ENCODE results near the gene FAAP100.

The FAAP100 gene

DNA sequence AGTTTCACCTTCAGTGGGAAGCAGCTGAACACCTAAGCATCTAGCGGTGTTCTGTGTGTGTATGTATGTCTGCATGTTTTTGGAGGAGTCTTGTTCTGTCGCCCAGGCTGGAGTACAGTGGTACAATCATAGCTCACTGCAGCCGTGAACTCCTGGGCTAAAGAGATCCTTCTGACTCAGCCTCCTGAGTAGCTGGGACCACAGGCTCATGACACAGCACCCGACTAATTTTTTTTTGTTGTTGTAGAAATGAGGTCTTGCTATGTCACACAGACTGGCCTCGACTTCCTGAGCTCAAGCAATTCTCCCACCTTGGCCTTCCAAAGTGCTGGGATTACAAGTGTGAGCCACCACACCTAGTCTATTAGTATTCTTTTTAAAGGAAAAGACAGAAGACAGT is 30.2 kb upstream of the FAAP100 start:
- Histone ChIP-seq H3K4me1 (ENCODE audit: control insufficient read depth, insufficient read depth, low read length) (no peaks in the 10 kb centered on the region), H3K27me3 (ENCODE audit: control insufficient read depth, insufficient read depth, low read length) (no peaks in the 10 kb centered on the region), H3K27ac (ENCODE audit: low read depth, low read length) (no peak overlapping the region), H3K36me3 (ENCODE audit: control insufficient read depth, insufficient read depth, low read length) (peaks cover 23% of the 10 kb centered on the region), H3K9ac (ENCODE audit: low read length) (no peak overlapping the region), H3K4me3 (ENCODE audit: low read length) (no peak overlapping the region)

DNA sequence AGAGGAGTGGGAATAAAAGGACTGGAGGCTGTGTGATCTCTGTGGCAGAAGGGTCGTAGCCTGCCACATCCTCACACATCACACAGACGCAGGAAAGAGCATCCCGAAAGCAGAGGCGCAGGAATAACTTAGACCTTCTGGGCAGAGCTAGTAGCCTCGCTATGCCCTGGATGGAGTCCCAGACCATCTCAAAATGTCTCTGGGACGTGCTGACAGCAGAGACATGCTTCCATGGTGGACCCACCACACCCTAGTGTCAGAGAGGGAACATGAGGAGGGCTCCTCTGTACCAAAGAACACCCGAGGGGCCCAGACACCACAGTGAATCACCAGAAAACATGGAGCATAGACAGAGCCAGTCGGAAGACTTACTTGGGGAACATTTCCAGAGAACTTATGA is 29.6 kb upstream of the FAAP100 start:
- peaks cover 23% of the 10 kb centered on the region for H3K36me3 ChIP-seq (ENCODE audit: control insufficient read depth, insufficient read depth, low read length)
- H3K4me1 ChIP-seq (ENCODE audit: control insufficient read depth, insufficient read depth, low read length): peaks cover under 1% of the 10 kb centered on the region
- H3K27ac ChIP-seq (ENCODE audit: low read depth, low read length): no peak overlapping the region
- no peak overlapping the region for H3K4me3 ChIP-seq (ENCODE audit: low read length)
- no peaks in the 10 kb centered on the region for H3K27me3 ChIP-seq (ENCODE audit: control insufficient read depth, insufficient read depth, low read length)
- no peak overlapping the region for H3K9ac ChIP-seq (ENCODE audit: low read length)

DNA sequence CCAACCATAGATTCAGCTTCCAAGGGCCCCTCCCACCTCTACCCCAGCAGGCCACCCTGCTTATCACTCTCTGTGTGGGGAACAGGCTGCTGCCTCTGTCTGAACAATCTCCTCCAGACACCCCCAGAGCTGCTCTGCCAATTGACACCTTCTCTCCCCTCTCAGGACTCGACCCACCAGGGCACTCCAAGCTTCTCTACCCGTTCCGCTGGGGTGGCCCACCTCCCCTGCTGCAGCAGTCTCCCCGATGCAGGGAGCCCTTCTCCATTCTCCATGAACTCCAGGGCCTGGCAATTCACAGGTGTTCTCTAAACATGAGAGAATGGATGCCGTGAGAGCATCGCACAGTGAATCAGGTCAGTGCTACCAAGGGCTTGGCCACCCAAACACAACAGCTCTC is 28.3 kb upstream of the FAAP100 start:
- Histone ChIP-seq H3K4me1 (ENCODE audit: control insufficient read depth, insufficient read depth, low read length) (peaks cover 2% of the 10 kb centered on the region), H3K27me3 (ENCODE audit: control insufficient read depth, insufficient read depth, low read length) (no peaks in the 10 kb centered on the region), H3K9ac (ENCODE audit: low read length) (no peak overlapping the region), H3K36me3 (ENCODE audit: control insufficient read depth, insufficient read depth, low read length) (peaks cover 23% of the 10 kb centered on the region), H3K4me3 (ENCODE audit: low read length) (no peak overlapping the region), H3K27ac (ENCODE audit: low read depth, low read length) (no peak overlapping the region)

DNA sequence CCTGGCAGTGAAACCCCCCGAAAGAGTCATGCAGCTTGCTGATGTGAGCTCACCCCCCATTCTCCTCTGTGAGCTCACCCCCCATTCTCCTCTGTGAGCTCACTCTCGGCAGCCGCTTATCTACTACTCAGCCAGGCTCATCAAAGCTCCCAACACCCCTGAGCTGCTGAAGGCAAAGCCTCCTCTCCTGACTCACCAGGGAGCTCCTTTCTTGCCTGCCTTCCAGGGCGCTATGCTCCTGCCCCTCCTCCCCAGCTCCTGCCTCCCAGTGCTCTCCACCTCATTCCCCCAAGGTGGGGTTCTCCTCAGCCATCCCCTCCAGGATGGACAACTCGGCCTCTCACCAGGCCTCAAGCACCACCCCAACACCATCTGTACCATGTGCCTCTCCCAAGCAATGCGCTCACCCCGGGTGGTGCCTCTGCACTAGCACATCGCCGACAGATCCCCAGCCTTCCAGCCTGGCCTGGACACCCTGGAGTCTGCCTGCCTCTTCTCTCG is 27.7 kb upstream of the FAAP100 start:
- H3K9ac ChIP-seq (ENCODE audit: low read length): no peak overlapping the region
- no peak overlapping the region for H3K27ac ChIP-seq (ENCODE audit: low read depth, low read length)
- peaks cover 23% of the 10 kb centered on the region for H3K36me3 ChIP-seq (ENCODE audit: control insufficient read depth, insufficient read depth, low read length)

DNA sequence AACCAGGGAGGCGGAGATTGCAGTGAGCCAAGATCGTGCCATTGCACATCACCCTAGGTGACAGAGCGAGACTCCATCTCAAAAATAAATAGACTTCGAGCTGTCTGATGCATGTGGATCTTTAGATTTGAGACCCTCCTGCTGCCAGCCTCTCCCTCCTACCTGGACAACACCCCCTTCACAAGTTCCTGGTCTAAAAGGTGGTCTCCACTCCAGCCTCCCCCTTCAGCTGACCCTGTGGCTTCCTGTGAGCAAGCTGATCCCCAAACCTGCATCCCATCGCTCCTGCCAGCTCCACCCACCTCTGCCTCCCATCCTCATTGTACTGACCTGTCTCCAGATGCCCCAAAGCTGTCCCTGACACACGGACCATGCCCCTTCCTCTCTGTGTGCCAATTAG is 27.1 kb upstream of the FAAP100 start:
- H3K27ac ChIP-seq (ENCODE audit: low read depth, low read length): no peak overlapping the region
- H3K36me3 ChIP-seq (ENCODE audit: control insufficient read depth, insufficient read depth, low read length): peaks cover 26% of the 10 kb centered on the region
- H3K9ac ChIP-seq (ENCODE audit: low read length): no peak overlapping the region

More for the DNA sequence above, 27.7 kb upstream of the FAAP100 start:
- no peak overlapping the region for H3K4me3 ChIP-seq (ENCODE audit: low read length)
- H3K4me1 ChIP-seq (ENCODE audit: control insufficient read depth, insufficient read depth, low read length): peaks cover 2% of the 10 kb centered on the region
- no peaks in the 10 kb centered on the region for H3K27me3 ChIP-seq (ENCODE audit: control insufficient read depth, insufficient read depth, low read length)

DNA sequence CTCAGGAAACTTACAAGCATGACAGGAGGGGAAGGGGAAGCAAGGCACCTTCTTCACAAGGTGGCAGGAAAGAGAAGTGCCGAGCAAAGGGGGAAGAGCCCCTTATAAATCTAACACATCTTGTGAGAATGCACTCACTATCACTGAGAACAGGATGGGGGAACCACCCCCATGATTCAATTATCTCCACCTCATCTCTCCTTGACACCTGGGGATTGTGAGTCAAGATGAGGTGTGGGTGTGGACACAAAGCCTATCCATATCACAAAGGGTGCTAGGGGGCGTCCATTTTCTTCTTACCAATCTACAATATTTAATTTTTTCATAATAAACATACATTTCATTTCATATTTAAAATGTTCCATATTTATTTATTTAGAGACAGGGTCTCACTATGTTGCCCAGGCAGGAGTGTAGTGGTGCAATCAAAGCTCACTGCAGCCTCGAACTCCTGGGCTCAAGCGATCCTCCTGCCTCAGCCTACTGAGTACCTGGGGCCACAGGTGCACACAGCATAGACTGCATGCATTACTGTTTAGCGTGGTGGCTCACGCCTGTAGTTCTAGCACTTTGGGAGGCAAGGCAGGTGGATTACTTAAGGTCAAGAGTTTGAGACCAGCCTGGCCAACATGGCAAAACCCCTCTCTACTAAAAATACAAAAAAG is 26.5 kb upstream of the FAAP100 start:
- no peak overlapping the region for H3K4me3 ChIP-seq (ENCODE audit: low read length)
- H3K4me1 ChIP-seq (ENCODE audit: control insufficient read depth, insufficient read depth, low read length): peaks cover 2% of the 10 kb centered on the region
- no peak overlapping the region for H3K9ac ChIP-seq (ENCODE audit: low read length)
- H3K36me3 ChIP-seq (ENCODE audit: control insufficient read depth, insufficient read depth, low read length): peaks cover 22% of the 10 kb centered on the region
- H3K27me3 ChIP-seq (ENCODE audit: control insufficient read depth, insufficient read depth, low read length): no peaks in the 10 kb centered on the region
- H3K27ac ChIP-seq (ENCODE audit: low read depth, low read length): no peak overlapping the region

More for the DNA sequence above, 27.1 kb upstream of the FAAP100 start:
- Histone ChIP-seq H3K4me1 (ENCODE audit: control insufficient read depth, insufficient read depth, low read length) (peaks cover 2% of the 10 kb centered on the region), H3K27me3 (ENCODE audit: control insufficient read depth, insufficient read depth, low read length) (no peaks in the 10 kb centered on the region), H3K4me3 (ENCODE audit: low read length) (no peak overlapping the region)

DNA sequence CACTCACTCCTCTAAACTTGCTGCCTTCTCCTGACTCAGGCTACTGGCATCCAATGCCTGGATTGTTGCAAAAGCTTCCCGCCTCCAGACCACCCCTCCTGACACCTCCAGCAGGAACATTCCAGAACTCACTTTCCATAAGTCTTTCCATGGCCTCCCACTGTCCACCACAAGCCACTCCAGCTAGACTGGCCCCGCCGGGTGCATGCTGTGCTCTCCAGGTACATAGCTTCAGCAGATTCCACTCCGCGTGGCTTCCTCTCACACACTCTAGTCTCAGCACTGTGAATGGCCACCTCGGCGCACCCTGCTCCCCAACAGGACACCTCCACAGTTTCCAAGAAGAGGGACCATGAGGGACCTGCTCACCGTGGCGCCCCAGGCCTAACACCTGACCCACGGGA is 25.9 kb upstream of the FAAP100 start:
- H3K27me3 ChIP-seq (ENCODE audit: control insufficient read depth, insufficient read depth, low read length): no peaks in the 10 kb centered on the region
- no peak overlapping the region for H3K9ac ChIP-seq (ENCODE audit: low read length)
- H3K4me1 ChIP-seq (ENCODE audit: control insufficient read depth, insufficient read depth, low read length): peaks cover 2% of the 10 kb centered on the region
- H3K4me3 ChIP-seq (ENCODE audit: low read length): no peak overlapping the region
- H3K36me3 ChIP-seq (ENCODE audit: control insufficient read depth, insufficient read depth, low read length): peaks cover 24% of the 10 kb centered on the region
- no peak overlapping the region for H3K27ac ChIP-seq (ENCODE audit: low read depth, low read length)

DNA sequence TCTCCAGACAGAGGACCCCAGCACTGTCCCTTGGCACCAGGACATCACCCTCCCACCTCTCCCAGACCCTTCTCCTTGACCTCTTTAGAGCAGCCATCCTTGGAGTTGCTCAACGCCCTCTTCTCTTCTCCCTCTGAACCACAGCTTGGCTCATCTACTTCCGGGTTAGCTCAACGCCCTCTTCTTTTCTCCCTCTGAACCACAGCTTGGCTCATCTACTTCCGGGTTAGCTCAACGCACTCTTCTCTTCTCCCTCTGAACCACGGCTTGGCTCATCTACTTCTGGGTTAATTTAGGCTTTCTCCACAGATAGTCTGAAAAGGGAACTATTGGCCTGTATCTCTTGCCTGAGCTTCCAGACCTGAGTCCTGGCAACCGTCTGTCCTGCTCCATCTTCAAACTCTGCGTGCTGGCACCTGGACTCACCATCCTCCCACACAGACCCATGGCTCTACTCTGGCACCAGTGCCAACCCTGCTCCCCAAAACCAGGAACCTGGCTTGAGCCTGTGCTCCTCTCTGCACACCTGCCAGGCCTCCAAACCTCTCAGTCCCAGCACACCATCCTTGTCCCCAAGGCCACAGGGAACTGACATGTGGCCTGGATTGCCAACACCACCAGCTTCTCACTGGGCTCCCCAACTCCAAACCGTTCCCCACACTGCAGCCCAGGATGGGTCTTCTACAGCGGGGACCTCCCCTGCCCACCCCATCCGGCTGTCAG is 25.3 kb upstream of the FAAP100 start:
- Histone ChIP-seq H3K27ac (ENCODE audit: low read depth, low read length) (no peak overlapping the region), H3K27me3 (ENCODE audit: control insufficient read depth, insufficient read depth, low read length) (no peaks in the 10 kb centered on the region), H3K4me3 (ENCODE audit: low read length) (no peak overlapping the region), H3K36me3 (ENCODE audit: control insufficient read depth, insufficient read depth, low read length) (peaks cover 22% of the 10 kb centered on the region), H3K4me1 (ENCODE audit: control insufficient read depth, insufficient read depth, low read length) (peaks cover 2% of the 10 kb centered on the region), H3K9ac (ENCODE audit: low read length) (no peak overlapping the region)

DNA sequence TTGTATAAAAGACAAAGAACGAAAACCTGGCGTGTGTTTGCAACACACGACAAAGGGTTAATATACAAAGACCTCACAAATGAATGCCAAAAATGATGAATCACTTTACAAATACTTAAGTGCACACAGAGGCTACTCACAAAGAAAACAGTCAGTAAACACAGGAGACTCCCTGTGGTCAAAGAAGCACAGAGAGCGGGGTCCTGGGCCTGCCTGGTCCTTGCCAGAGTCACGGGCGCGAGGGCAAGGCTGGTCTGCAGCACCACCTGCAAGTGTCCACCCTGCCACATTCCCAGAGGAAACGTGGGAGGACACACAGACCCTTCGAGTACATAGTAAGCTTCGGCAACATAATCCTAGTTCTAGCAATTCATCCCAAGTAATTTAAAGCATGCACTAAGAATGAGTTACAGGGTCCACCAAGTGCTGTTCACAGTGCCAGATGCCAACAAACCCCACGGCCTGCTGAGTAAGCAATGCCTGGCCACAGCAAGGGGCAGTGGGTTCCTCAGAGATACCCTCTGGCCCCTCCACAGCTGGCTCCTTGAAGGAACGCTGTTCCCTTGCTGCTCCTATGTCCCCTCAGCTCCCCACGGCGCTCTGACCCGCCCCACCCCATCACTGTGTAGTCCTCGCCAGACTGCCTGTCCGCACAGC is 24.6 kb upstream of the FAAP100 start:
- Histone ChIP-seq H3K36me3 (ENCODE audit: control insufficient read depth, insufficient read depth, low read length) (peaks cover 18% of the 10 kb centered on the region), H3K9ac (ENCODE audit: low read length) (no peak overlapping the region), H3K4me1 (ENCODE audit: control insufficient read depth, insufficient read depth, low read length) (peaks cover 2% of the 10 kb centered on the region), H3K27ac (ENCODE audit: low read depth, low read length) (no peak overlapping the region), H3K4me3 (ENCODE audit: low read length) (no peak overlapping the region), H3K27me3 (ENCODE audit: control insufficient read depth, insufficient read depth, low read length) (no peaks in the 10 kb centered on the region)

DNA sequence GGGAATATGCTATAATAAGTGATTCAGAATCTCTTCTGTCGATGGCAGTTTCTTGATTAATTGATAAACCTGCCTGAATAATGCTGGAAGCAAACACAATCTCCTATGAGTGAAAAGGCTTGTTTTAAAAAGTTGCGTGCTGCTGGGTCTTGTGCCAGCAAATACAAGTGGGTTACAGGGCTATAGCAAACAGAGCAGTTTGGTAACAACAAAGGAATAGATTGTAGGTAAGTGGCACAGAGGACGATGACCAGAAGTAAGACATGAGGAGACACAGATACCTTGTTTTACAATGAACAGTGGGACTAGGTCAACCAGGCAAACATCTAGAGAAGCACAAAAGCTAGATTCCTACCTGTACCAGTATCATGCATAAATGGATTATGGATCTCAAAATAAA is 23.7 kb upstream of the FAAP100 start:
- Histone ChIP-seq H3K27me3 (ENCODE audit: control insufficient read depth, insufficient read depth, low read length) (no peaks in the 10 kb centered on the region), H3K4me1 (ENCODE audit: control insufficient read depth, insufficient read depth, low read length) (peaks cover 2% of the 10 kb centered on the region), H3K27ac (ENCODE audit: low read depth, low read length) (no peak overlapping the region), H3K4me3 (ENCODE audit: low read length) (no peak overlapping the region), H3K36me3 (ENCODE audit: control insufficient read depth, insufficient read depth, low read length) (peaks cover 25% of the 10 kb centered on the region), H3K9ac (ENCODE audit: low read length) (no peak overlapping the region)

DNA sequence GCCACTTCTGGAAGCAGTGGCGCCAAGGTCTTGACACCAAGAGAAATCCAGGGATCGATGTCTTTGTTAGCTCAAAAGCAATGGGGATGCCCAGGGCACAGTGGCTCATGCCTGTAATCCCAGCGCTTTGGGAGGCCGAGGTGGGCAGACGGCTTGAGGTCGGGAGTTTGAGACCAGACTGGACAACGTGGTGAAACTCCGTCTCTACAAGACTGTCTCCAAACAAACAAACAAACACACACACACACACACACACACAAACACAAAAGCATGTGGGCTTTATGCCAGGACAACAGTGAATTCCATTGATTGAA is 22.4 kb upstream of the FAAP100 start:
- no peak overlapping the region for H3K27ac ChIP-seq (ENCODE audit: low read depth, low read length)
- H3K27me3 ChIP-seq (ENCODE audit: control insufficient read depth, insufficient read depth, low read length): no peaks in the 10 kb centered on the region
- H3K36me3 ChIP-seq (ENCODE audit: control insufficient read depth, insufficient read depth, low read length): peaks cover 37% of the 10 kb centered on the region
- H3K4me1 ChIP-seq (ENCODE audit: control insufficient read depth, insufficient read depth, low read length): peaks cover 2% of the 10 kb centered on the region
- no peak overlapping the region for H3K4me3 ChIP-seq (ENCODE audit: low read length)
- no peak overlapping the region for H3K9ac ChIP-seq (ENCODE audit: low read length)

DNA sequence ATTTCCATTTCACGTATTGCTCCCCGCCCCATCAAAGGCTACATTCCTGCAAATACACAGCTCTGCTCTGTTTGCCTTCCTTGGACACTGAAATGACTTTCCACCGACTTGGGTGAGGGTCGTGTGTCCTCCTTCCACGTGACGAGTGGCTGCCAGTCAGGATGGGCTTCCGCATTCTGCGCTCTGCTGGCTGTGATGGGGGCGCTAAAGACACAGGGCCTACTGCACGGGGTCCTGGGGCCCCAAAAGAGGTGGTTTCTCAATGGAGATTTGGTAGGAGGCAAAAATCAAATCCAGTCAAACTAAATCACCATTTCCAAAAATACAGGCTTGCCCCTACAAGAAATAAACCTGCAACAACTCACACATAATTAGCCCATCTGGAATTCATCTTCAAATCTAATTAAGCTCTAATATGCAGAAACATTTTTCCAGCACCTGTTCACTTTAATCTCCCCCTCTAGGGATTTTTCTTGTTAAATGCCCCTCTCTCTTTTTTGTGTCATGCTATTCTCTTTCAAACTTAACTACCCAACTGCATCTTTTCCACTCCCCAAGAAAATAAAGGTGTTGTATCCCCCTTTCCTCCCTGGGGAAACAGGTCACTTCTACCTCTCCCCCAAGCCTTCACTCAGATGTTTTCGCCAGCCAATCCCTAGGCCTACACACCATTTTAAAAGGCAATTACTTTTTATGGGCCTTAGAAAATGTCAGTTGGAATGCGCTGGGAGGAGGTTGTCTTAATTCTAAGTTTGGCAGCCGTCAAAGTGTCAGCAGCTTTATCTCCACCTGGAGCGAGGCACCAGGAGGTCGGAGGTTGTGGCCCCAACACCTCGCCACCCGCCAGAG is 21.9 kb upstream of the FAAP100 start:
- peaks cover 2% of the 10 kb centered on the region for H3K4me1 ChIP-seq (ENCODE audit: control insufficient read depth, insufficient read depth, low read length)
- H3K9ac ChIP-seq (ENCODE audit: low read length): no peak overlapping the region
- H3K27ac ChIP-seq (ENCODE audit: low read depth, low read length): no peak overlapping the region
- H3K27me3 ChIP-seq (ENCODE audit: control insufficient read depth, insufficient read depth, low read length): no peaks in the 10 kb centered on the region
- peaks cover 38% of the 10 kb centered on the region for H3K36me3 ChIP-seq (ENCODE audit: control insufficient read depth, insufficient read depth, low read length)
- no peak overlapping the region for H3K4me3 ChIP-seq (ENCODE audit: low read length)

Data from rectal smooth muscle tissue (tissue), 1 donor.